Activated CD4-positive, alpha-beta T cell treated with anti-CD3 and anti-CD28 coated beads, Interleukin-2, amount 10 ng/mL, durations not matched to agents 7 days and 5 days (primary cell): ENCODE data around the gene TXNRD2. TPM values are rescaled to one million over a fixed set of nuclear protein-coding genes. Genes with fewer than 3 reads are reported as not detected.

Experiments used
- CTCF ChIA-PET: fragments of 350-600 bp; sonication (Branson Sonifier 250); formaldehyde crosslinking; loops from one replicate; lab custom pipeline; 2021; ENCODE audit warnings: antibody characterized with exemption; lab: Charles Lee
- POLR2A ChIA-PET: fragments of 350-600 bp; sonication (Branson Sonifier 250); formaldehyde crosslinking; loops from one replicate; lab custom pipeline; 2021; ENCODE audit warnings: antibody characterized with exemption; lab: Charles Lee
- DNase-seq: peaks from one replicate; pipeline ENCODE4 v3.0.0-alpha.2; 2020
- H3K27ac Mint-ChIP-seq: one replicate; pipeline ENCODE4 v1.8.0; 2021; ENCODE audit warnings: mild to moderate bottlenecking, moderate library complexity, mixed read lengths
- H3K27me3 Mint-ChIP-seq: one replicate; pipeline ENCODE4 v1.8.0; 2021; ENCODE audit warnings: mixed read lengths
- H3K36me3 Mint-ChIP-seq: one replicate; pipeline ENCODE4 v1.8.0; 2021; ENCODE audit warnings: low read depth, mixed read lengths
- H3K4me1 Mint-ChIP-seq: one replicate; pipeline ENCODE4 v1.8.0; 2021; ENCODE audit warnings: mixed read lengths
- H3K4me3 Mint-ChIP-seq: one replicate; pipeline ENCODE4 v1.8.0; 2021; ENCODE audit warnings: mild to moderate bottlenecking, moderate library complexity, mixed read lengths
- H3K9me3 Mint-ChIP-seq: one replicate; pipeline ENCODE4 v1.8.0; 2021; ENCODE audit warnings: mixed read lengths
- total RNA-seq, 2 experiments: library from RNA; stranded (reverse); gene quantifications; one replicate each; pipeline ENCODE4 v1.2.3, GENCODE V29; 2021

The TXNRD2 gene
- total RNA-seq, 2 experiments from 2014 or later = 19.3 to 21.9 TPM

DNA sequence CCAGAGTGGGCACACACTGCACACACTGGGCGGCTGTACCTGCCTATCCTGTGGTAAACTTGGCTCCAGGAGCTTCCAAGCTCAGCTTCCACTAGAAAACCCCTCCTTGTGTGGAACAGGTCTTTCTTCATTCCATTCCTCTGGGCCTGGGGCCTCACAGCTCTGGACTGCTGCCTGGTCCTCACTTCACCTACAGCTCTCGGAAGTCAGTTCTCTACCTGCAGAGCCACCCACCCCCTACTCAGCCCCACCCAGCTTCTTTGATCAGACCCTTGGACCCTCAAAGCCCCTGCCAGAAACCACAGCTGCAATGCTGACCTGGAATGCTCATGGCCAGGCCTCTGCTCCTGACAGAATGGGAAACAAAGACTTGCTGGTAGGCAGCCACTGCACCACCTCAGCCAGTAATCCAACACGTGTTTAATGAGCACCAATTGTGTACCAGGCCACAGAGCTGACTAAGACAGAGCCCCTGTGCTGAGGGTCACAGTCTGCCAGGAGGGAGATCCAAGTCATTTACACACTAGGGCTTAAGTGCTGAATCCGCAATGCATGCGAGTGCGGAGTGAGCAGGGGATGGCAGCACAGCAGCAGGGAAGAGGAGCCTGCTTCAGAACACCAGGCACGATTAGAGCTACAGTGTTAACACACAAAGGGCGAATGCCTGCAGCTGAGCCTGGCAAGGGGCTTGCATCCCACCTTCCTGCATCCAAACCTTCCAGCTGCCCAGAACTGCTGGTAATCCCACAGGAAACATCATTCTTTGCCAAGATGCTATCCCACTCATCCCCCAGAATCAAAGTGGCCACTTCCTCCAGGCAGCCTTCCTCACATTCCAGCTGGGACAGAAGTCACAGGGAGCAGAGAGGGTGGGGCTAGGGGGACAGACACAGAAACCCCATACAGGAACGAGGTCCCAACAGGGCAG lies 91.5 kb downstream of the TXNRD2 start:
- peak overlapping the region; percentile 57 for H3K27ac Mint-ChIP-seq

GRCh38 chr22:19848298-19849224 lies 93.1 kb downstream of the TXNRD2 start:
- Mint-ChIP-seq H3K27me3 (no peaks in the 10 kb centered on the region), H3K4me3 (no peak overlapping the region), H3K9me3 (no peaks in the 10 kb centered on the region), H3K4me1 (peaks cover 45% of the 10 kb centered on the region), H3K36me3 (peaks cover 32% of the 10 kb centered on the region), H3K27ac (no peak overlapping the region)
- ChIA-PET CTCF (interaction anchor here (0.6 kb wide), 1 partner anchor 122 kb away, joined by 4 read pairs; no protein-coding TSS in a partner anchor), POLR2A (interaction anchor here (0.7 kb wide), 1 partner anchor 32 kb away, joined by 3 read pairs; no protein-coding TSS in a partner anchor)
- no peak for DNase-seq

More for the DNA sequence above, 91.5 kb downstream of the TXNRD2 start:
- H3K36me3 Mint-ChIP-seq = peaks cover 37% of the 10 kb centered on the region
- H3K4me1 Mint-ChIP-seq = peaks cover 36% of the 10 kb centered on the region
- POLR2A ChIA-PET = no interaction called here
- no peaks in the 10 kb centered on the region for H3K9me3 Mint-ChIP-seq
- CTCF ChIA-PET = no interaction called here
- no peak for DNase-seq
- no peaks in the 10 kb centered on the region for H3K27me3 Mint-ChIP-seq
- H3K4me3 Mint-ChIP-seq = no peak overlapping the region

- no peak overlapping the region for H3K27ac Mint-ChIP-seq
- H3K9me3 Mint-ChIP-seq = no peaks in the 10 kb centered on the region
- ChIA-PET CTCF (no interaction called here), POLR2A (interaction anchor here (0.6 kb wide), 1 partner anchor 424 kb away, joined by 3 read pairs; no protein-coding TSS in a partner anchor)
- peaks cover 28% of the 10 kb centered on the region for H3K36me3 Mint-ChIP-seq
- peaks cover 33% of the 10 kb centered on the region for H3K4me1 Mint-ChIP-seq
- H3K4me3 Mint-ChIP-seq = no peak overlapping the region
- no peaks in the 10 kb centered on the region for H3K27me3 Mint-ChIP-seq
- DNase-seq = no peak
Measured at GRCh38 chr22:19847345-19847632, 94.3 kb downstream of the TXNRD2 start.

- Mint-ChIP-seq H3K9me3 (no peaks in the 10 kb centered on the region), H3K27ac (no peak overlapping the region), H3K4me3 (no peak overlapping the region), H3K4me1 (peaks cover 29% of the 10 kb centered on the region), H3K36me3 (peaks cover 24% of the 10 kb centered on the region), H3K27me3 (no peaks in the 10 kb centered on the region)
- CTCF ChIA-PET = no interaction called here
- POLR2A ChIA-PET = interaction anchor here (0.6 kb wide), 1 partner anchor 424 kb away, joined by 3 read pairs; no protein-coding TSS in a partner anchor
- no peak for DNase-seq
Measured at GRCh38 chr22:19846620-19847344, 94.8 kb downstream of the TXNRD2 start.

DNA sequence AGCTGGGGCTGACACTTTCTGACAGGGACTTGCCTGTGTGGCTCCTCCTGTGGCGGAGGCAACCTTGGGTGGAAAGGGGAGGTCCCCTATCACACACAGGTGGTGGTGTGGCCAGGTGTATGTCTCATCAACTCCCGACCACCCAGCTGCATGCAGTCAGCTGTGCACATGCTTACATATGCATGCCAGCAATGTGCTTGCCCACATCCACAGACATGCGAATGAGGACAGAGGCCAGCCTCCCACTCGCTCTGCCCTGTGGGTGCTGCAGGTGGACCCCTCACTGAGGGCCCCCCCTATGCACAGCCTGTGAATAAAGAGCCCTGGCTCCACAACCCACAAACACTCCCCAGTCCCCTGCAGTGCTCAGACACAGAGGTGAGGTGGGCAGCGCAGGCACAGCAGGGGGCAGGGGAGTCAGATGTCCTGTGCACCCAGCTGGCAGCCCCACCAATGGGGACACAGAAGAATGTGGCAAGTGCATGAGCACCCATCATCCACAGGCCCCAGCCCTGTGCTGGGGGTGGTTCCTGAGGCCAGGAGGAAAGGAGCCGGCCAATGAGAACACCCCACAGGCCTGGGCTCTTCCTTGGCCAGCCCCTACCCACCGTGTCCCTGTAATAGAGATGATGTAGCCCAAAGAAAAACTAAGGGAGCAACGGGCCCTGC lies 96.4 kb downstream of the TXNRD2 start:
- CTCF ChIA-PET = interaction anchor here (0.8 to 1.5 kb wide), 2 partner anchors 11 to 13 kb away, joined by 3 to 4 read pairs; no protein-coding TSS in a partner anchor
- Mint-ChIP-seq H3K27ac (peak overlapping the region; percentile 89), H3K4me1 (peaks cover 25% of the 10 kb centered on the region), H3K27me3 (no peaks in the 10 kb centered on the region), H3K36me3 (peaks cover 18% of the 10 kb centered on the region), H3K4me3 (no peak overlapping the region), H3K9me3 (no peaks in the 10 kb centered on the region)
- no peak for DNase-seq
- POLR2A ChIA-PET = no interaction called here

GRCh38 chr22:19844377-19845053 lies 97.1 kb downstream of the TXNRD2 start:
- no peaks in the 10 kb centered on the region for H3K9me3 Mint-ChIP-seq
- peaks cover 22% of the 10 kb centered on the region for H3K4me1 Mint-ChIP-seq
- POLR2A ChIA-PET = no interaction called here
- DNase-seq = peak; percentile 37
- CTCF ChIA-PET = interaction anchor here (0.8 to 1.5 kb wide), 2 partner anchors 11 to 12 kb away, joined by 3 to 4 read pairs; no protein-coding TSS in a partner anchor
- H3K36me3 Mint-ChIP-seq = peaks cover 12% of the 10 kb centered on the region
- H3K4me3 Mint-ChIP-seq = no peak overlapping the region
- peak overlapping the region; percentile 89 for H3K27ac Mint-ChIP-seq
- H3K27me3 Mint-ChIP-seq = no peaks in the 10 kb centered on the region

DNA sequence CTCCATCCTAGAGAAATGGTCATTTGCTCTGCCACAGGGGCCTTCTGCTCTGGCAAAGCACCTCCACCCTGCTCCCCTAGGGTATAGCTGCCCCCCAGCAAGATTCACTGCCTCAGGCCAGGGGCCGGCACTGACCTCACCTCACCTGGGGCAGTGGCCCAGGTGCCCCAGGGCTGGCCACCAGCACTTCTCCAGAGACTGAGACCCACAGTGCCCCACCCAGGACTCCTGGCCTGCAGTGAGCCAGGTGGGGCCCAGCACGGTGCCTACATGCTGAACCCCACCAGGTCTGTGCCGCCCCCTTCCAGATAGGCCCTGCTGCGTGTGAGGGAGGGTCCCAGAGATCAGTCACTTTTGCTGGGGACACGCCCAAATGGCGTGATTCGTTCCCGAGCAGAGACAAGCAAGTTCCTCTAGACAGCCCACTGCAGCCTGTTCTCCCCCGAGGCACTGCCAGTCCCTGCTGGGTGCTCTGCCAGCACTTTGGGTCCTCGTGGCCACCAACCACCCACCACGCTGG lies 97.7 kb downstream of the TXNRD2 start:
- ChIA-PET CTCF (interaction anchor here (1.5 kb wide), 1 partner anchor 12 kb away, joined by 4 read pairs; no protein-coding TSS in a partner anchor), POLR2A (no interaction called here)
- H3K27ac Mint-ChIP-seq = peak overlapping the region; percentile 89
- H3K36me3 Mint-ChIP-seq = peaks cover 11% of the 10 kb centered on the region
- H3K4me1 Mint-ChIP-seq = peaks cover 20% of the 10 kb centered on the region
- no peaks in the 10 kb centered on the region for H3K27me3 Mint-ChIP-seq
- no peaks in the 10 kb centered on the region for H3K9me3 Mint-ChIP-seq
- DNase-seq = no peak
- H3K4me3 Mint-ChIP-seq = no peak overlapping the region

DNA sequence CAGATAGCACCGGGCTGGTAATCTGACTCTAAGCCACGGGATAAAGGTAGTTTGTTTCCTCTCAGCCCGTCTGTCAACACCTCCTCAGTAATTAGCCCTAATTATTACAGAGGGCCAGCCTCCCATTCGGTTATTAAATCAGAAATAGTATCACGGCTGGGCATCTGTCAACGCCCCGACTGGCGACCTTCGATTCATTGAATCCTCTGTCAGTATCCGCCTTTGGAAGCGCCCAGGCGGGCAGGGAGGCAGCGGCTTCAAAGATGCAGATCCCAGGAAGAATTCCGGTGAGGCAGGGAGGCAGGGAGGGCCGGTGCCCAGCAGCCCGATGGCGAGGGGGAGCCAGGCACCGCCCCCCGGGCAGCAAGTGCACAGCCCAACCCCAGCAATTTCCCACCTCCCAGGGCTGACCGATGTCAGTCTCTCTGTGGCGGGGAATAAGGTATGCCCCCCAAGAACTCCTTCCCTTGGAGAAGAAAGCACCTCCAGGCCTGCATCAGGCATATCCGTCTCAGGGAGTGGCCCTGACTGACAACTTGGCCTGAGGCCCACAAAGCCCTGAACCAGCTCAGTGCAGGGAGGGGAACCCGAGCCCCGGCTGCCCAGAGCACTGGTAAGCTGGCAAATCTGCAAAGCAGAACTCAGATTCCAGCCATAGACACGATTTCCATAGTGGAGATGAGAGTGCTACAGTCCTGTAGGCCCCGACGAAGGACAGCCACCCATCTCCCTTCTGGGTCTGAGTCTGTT lies 98.3 kb downstream of the TXNRD2 start:
- H3K36me3 Mint-ChIP-seq = peaks cover 11% of the 10 kb centered on the region
- no peak overlapping the region for H3K27ac Mint-ChIP-seq
- H3K27me3 Mint-ChIP-seq = no peaks in the 10 kb centered on the region
- peaks cover 20% of the 10 kb centered on the region for H3K4me1 Mint-ChIP-seq
- CTCF ChIA-PET = interaction anchor here (1.5 kb wide), 1 partner anchor 13 kb away, joined by 4 read pairs; no protein-coding TSS in a partner anchor
- H3K9me3 Mint-ChIP-seq = no peaks in the 10 kb centered on the region
- no peak for DNase-seq
- POLR2A ChIA-PET = no interaction called here
- H3K4me3 Mint-ChIP-seq = no peak overlapping the region

- H3K4me1 Mint-ChIP-seq = peaks cover 19% of the 10 kb centered on the region
- H3K9me3 Mint-ChIP-seq = no peaks in the 10 kb centered on the region
- peaks cover 6% of the 10 kb centered on the region for H3K36me3 Mint-ChIP-seq
- H3K27ac Mint-ChIP-seq = no peak overlapping the region
- ChIA-PET CTCF (no interaction called here), POLR2A (no interaction called here)
- DNase-seq = no peak
- no peaks in the 10 kb centered on the region for H3K27me3 Mint-ChIP-seq
- no peak overlapping the region for H3K4me3 Mint-ChIP-seq
Measured at GRCh38 chr22:19842393-19843106, 99.1 kb downstream of the TXNRD2 start.

DNA sequence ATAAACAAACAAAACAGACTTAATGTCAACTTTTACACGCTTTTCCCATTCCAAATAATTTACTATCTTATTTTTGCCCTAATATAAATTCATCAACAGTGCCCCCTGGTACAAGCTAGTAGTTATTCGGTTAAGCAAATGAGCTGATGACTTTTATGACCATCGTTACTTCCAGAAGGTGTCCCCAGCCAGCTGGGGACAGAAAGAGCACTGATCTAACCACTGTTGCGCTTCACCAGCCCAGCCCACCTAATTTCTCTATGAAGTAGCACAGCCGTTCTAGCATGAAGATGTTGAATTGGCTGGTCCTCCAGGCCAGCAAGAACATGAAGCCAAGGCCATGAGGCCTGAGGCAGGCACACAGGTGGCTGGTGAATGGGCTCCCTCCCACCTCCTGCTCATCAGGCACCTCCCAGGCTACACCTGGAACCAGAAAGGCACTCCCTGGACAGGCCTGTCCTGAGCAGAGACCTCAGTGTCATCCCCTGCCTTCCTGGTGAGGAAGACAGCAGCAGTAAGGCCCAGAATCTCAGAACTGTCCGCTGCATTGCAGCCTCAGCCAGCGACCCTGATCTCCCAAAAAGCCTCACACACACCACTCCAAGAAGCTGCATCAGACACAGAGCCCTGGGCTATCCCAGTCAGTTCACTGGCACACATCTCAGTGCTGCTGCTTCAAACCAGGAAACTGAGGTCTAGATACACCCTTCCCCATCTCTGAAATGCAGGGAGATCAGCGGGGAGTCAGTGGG lies 99.8 kb downstream of the TXNRD2 start:
- H3K27ac Mint-ChIP-seq = no peak overlapping the region

More for the DNA sequence above, 99.8 kb downstream of the TXNRD2 start:
- DNase-seq = no peak
- no peaks in the 10 kb centered on the region for H3K9me3 Mint-ChIP-seq
- H3K4me3 Mint-ChIP-seq = no peak overlapping the region
- no peaks in the 10 kb centered on the region for H3K27me3 Mint-ChIP-seq
- CTCF ChIA-PET = no interaction called here
- H3K36me3 Mint-ChIP-seq = no peaks in the 10 kb centered on the region
- POLR2A ChIA-PET = interaction anchor here (0.6 kb wide), 1 partner anchor 1725 kb away, joined by 3 read pairs; no protein-coding TSS in a partner anchor
- peaks cover 19% of the 10 kb centered on the region for H3K4me1 Mint-ChIP-seq
